A549 (cell line): ENCODE data around the gene RAI14. TPM values are rescaled to one million over a fixed set of nuclear protein-coding genes. Genes with fewer than 3 reads are reported as not detected.

Experiments
- ATAC-seq, 2 experiments: fragments of 200-7000 bp in 1 of 2; fragments of >200 bp in 1 of 2; cut with Nextera tagmentation in 1 of 2; cut with Tn5 transposase in 1 of 2; 3 replicates each; pipeline versions ENCODE4 v1.8.0 to v1.9.1; 2018 to 2020; ENCODE audit warnings: mild to moderate bottlenecking in 1 of 2, moderate library complexity in 1 of 2
- CTCF ChIA-PET: fragments of 300-600 bp; sonication (Branson Sonifier 250); formaldehyde crosslinking; extraction: SDS; loops from one replicate; lab custom pipeline; 2021; ENCODE audit warnings: antibody characterized with exemption, inconsistent platforms; lab: Yijun Ruan, JAX
- POLR2A ChIA-PET: fragments of 350-600 bp; formaldehyde crosslinking; extraction: SDS; loops from one replicate; lab custom pipeline; 2021; ENCODE audit warnings: antibody characterized with exemption, inconsistent platforms; lab: Yijun Ruan, JAX
- DNase-seq, 2 experiments: peaks; one replicate each; pipeline versions ENCODE4 v3.0.0 to v3.0.0-alpha.2; 2011 to 2016; ENCODE audit warnings: low read depth in 1 of 2, low spot score in 1 of 2
- FAIRE-seq: peaks from 2 replicates; lab custom pipeline; 2011; peaks lifted over from hg19 to GRCh38; lab: Jason Lieb, UNC
- H3K27ac ChIP-seq, 2 experiments: fragments of >200 bp; sonication (Bioruptor Twin); formaldehyde crosslinking; 3 replicates each; pipeline ENCODE4 v1.5.1; 2016 to 2017
- H3K4me1 ChIP-seq: fragments of >200 bp; sonication (Bioruptor Twin); formaldehyde crosslinking; 3 replicates; pipeline ENCODE4 v1.6.1; 2016
- H3K4me2 ChIP-seq: fragments of >200 bp; sonication (Bioruptor Twin); formaldehyde crosslinking; 3 replicates; pipeline ENCODE4 v1.6.1; 2016
- H3K4me3 ChIP-seq: fragments of >200 bp; sonication (Bioruptor Twin); formaldehyde crosslinking; 3 replicates; pipeline ENCODE4 v1.5.1; 2016
- H3K9me3 ChIP-seq: fragments of >200 bp; sonication (Bioruptor Twin); formaldehyde crosslinking; 3 replicates; pipeline ENCODE4 v1.6.1; 2016
- EHMT2 ChIP-seq: fragments of 200-600 bp; sonication (generic); IDR thresholded peaks from 2 replicates; pipeline ENCODE4 v1.6.1; 2016; ENCODE audit warnings: antibody characterized with exemption, low read depth, mild to moderate bottlenecking, moderate library complexity
- EP300 ChIP-seq, 2 experiments: fragments of >200 bp; sonication (Bioruptor Twin); formaldehyde crosslinking; IDR thresholded peaks; 2 replicates in 1 of 2; 3 replicates in 1 of 2; pipeline ENCODE4 v1.6.1; 2016 to 2017
- FOSL2 ChIP-seq, 2 experiments: fragments of 450-650 bp in 1 of 2; fragments of >200 bp in 1 of 2; sonication (Bioruptor Twin) in 1 of 2; formaldehyde crosslinking; IDR thresholded peaks; 2 replicates each; pipeline versions ENCODE4 v1.5.0 to v1.6.1; 2016 to 2020; ENCODE audit warnings: mild to moderate bottlenecking in 1 of 2, moderate library complexity in 1 of 2
- HDAC2 ChIP-seq: fragments of 200-600 bp; sonication (generic); IDR thresholded peaks from 2 replicates; pipeline ENCODE4 v1.6.1; 2016
- JUN ChIP-seq, 2 experiments: fragments of >200 bp; sonication (Bioruptor Twin); formaldehyde crosslinking; IDR thresholded peaks; 2 replicates in 1 of 2; 3 replicates in 1 of 2; pipeline ENCODE4 v1.6.1; 2016 to 2017
- JUNB ChIP-seq: fragments of >200 bp; sonication (Bioruptor Twin); formaldehyde crosslinking; IDR thresholded peaks from 2 replicates; pipeline ENCODE4 v1.6.1; 2016
- KDM1A ChIP-seq: fragments of 200-600 bp; sonication (generic); IDR thresholded peaks from 2 replicates; pipeline ENCODE4 v1.6.1; 2016; ENCODE audit warnings: low read depth, mild to moderate bottlenecking
- NFE2L2 ChIP-seq: fragments of 150-350 bp; conservative IDR thresholded peaks from 2 replicates; pipeline ENCODE4 v1.6.1; 2014; ENCODE audit warnings: low read length
- RAD21 ChIP-seq, 2 experiments: fragments of >200 bp in 1 of 2; sonication (Bioruptor Twin) in 1 of 2; formaldehyde crosslinking in 1 of 2; IDR thresholded peaks in 1 of 2; conservative IDR thresholded peaks in 1 of 2; 2 replicates in 1 of 2; 3 replicates in 1 of 2; pipeline ENCODE4 v1.6.1; 2012 to 2018; ENCODE audit warnings: inconsistent platforms in 1 of 2
- RCOR1 ChIP-seq: fragments of 150-350 bp; IDR thresholded peaks from 2 replicates; pipeline ENCODE4 v1.6.1; 2014; ENCODE audit warnings: antibody characterized with exemption, low read length, low read depth
- ZC3H11A ChIP-seq: fragments of 450-650 bp; IDR thresholded peaks from 2 replicates; pipeline ENCODE4 v1.6.1; 2014; ENCODE audit warnings: antibody characterized with exemption, mild to moderate bottlenecking
- ZFP36 ChIP-seq: fragments of 450-650 bp; IDR thresholded peaks from 2 replicates; pipeline ENCODE4 v1.6.1; 2014; ENCODE audit warnings: borderline replicate concordance; ENCODE audit not compliant: partially characterized antibody
- WGBS: methylation state at CpG from one replicate; pipeline ENCODE4 v1.1.6; 2017; ENCODE audit errors: missing lambda C conversion rate; 5-methylcytosine and 5-hydroxymethylcytosine counted together
- polyA plus RNA-seq, 4 experiments: library from polyadenylated mRNA; depleted of rRNA in 3 of 4; stranded (reverse); fragments of >200 nt; fragmentation: RNase III in 1 of 4; extraction: RNeasy Plus Mini Kit Qiagen cat#74134 plus additional on column Dnase treatment in 1 of 4; gene quantifications; 2 replicates in 3 of 4; 3 replicates in 1 of 4; pipeline ENCODE4 v1.2.3, GENCODE V29; 2011 to 2017
- TF ChIP-seq, protein P1 (sequence below): fragments of 200-600 bp; sonication (generic); IDR thresholded peaks from 2 replicates; pipeline ENCODE4 v1.6.1; 2016; ENCODE audit warnings: antibody characterized with exemption, mild to moderate bottlenecking, moderate library complexity
- TF ChIP-seq, protein P2 (sequence below): fragments of 150-350 bp; IDR thresholded peaks from 2 replicates; pipeline ENCODE4 v1.6.1; 2014; ENCODE audit warnings: low read depth, mild to moderate bottlenecking, low read length
- TF ChIP-seq, protein P3 (sequence below): fragments of >200 bp; sonication (Bioruptor Twin); formaldehyde crosslinking; IDR thresholded peaks from 3 replicates; pipeline ENCODE4 v1.5.1; 2016
- TF ChIP-seq, protein P4 (sequence below): fragments of 250-450 bp; sonication (Bioruptor Pico); IDR thresholded peaks from 2 replicates; pipeline ENCODE4 v1.5.0; 2021; ENCODE audit warnings: mild to moderate bottlenecking, moderate library complexity, borderline replicate concordance

Gene RAI14
- polyA plus RNA-seq, 2 of the 4 experiments (the other 2 are of a cell fraction), result 71.9 to 97.7 TPM

DNA sequence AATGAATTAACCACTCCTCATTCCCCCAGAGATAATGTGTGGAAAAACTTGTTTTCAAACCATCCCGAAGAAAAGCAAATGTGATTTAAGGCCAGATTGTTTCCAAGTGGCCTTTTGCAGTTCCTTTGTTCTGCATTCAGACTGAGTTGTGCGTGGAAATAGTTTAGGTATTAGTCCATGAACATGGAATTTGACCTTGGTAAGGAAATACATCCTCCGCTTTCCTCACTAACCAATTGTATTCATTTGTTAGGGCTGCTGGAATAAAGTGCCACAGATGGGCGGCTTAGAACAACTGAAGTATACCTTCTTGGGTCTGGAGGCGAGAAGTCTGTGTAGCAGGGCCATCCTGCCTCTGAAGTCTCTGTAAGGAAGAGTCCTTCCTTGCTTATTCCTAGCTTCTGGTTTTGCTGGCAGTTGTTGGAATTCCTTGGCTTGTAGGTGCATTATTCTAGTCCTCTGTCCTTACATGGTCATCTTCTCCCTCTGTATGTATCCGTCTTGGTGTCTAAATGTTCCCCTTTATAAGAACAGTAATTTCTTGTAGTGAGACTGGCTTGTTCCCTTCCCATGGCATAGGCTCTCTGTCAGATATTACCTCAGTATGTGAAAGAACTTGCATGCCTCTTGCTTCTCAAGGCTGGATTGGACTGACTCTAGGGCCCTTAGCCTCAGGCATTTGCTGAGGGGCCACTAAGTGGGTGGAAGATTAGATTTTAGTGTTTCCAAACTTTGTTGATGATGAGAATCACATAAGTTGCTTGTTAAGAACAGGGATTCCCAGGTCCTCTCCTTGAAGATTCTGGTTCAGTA lies 53.9 kb downstream of the RAI14 start (continued):
- TF ChIP-seq JUNB, result no peak

DNA sequence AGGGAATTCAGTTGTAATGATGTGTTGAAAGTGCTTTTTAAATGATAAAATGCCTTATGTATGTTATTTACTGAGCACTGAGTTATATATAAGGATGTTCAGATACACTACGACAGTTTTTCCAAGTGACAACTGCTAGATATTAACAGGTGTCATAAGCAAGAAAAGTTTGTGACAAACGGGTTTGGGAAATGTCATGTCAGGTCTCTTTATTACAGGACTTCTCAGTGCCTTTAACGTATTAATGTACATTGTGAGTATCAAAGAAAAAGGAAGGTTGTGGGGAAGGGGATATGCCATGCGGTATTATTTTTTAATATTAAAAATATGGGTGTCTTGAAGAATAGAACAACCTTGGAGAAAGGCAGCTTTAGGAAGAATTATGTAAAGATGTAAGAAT lies 56.4 kb downstream of the RAI14 start:
- POLR2A ChIA-PET, result no interaction called here
- ATAC-seq, result no peak

More for the DNA sequence above, 56.4 kb downstream of the RAI14 start:
- WGBS, result 90% methylated on average over 4 of the region's 4 CpGs
- Histone ChIP-seq H3K9me3 (no peaks in the 10 kb centered on the region), H3K4me2 (no peak overlapping the region), H3K4me3 (no peak overlapping the region), H3K4me1 (peaks cover 25% of the 10 kb centered on the region)
- DNase-seq (no peak), FAIRE-seq (no peak)
- CTCF ChIA-PET, result interaction anchor here (1.1 to 1.4 kb wide), 2 partner anchors 10 to 24 kb away, joined by 3 read pairs; no protein-coding TSS in a partner anchor
- TF ChIP-seq, protein P1, sequence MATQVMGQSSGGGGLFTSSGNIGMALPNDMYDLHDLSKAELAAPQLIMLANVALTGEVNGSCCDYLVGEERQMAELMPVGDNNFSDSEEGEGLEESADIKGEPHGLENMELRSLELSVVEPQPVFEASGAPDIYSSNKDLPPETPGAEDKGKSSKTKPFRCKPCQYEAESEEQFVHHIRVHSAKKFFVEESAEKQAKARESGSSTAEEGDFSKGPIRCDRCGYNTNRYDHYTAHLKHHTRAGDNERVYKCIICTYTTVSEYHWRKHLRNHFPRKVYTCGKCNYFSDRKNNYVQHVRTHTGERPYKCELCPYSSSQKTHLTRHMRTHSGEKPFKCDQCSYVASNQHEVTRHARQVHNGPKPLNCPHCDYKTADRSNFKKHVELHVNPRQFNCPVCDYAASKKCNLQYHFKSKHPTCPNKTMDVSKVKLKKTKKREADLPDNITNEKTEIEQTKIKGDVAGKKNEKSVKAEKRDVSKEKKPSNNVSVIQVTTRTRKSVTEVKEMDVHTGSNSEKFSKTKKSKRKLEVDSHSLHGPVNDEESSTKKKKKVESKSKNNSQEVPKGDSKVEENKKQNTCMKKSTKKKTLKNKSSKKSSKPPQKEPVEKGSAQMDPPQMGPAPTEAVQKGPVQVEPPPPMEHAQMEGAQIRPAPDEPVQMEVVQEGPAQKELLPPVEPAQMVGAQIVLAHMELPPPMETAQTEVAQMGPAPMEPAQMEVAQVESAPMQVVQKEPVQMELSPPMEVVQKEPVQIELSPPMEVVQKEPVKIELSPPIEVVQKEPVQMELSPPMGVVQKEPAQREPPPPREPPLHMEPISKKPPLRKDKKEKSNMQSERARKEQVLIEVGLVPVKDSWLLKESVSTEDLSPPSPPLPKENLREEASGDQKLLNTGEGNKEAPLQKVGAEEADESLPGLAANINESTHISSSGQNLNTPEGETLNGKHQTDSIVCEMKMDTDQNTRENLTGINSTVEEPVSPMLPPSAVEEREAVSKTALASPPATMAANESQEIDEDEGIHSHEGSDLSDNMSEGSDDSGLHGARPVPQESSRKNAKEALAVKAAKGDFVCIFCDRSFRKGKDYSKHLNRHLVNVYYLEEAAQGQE, result no peak
- TF ChIP-seq RCOR1 (no peak), FOSL2 (IDR thresholded peaks at IDR 0.05) (no peak), FOSL2 (CRISPR knock-in tag; IDR thresholded peaks at IDR 0.05) (no peak), RAD21 (conservative IDR thresholded peaks at IDR 0.05 in 1 of 2, IDR thresholded peaks at IDR 0.05 in 1 of 2) (no peak), JUN (IDR thresholded peaks at IDR 0.05) (no peak), HDAC2 (no peak), EP300 (IDR thresholded peaks at IDR 0.05) (no peak), NFE2L2 (no peak), ZC3H11A (no peak), ZFP36 (no peak), EHMT2 (no peak), KDM1A (no peak)
- TF ChIP-seq, protein P2, sequence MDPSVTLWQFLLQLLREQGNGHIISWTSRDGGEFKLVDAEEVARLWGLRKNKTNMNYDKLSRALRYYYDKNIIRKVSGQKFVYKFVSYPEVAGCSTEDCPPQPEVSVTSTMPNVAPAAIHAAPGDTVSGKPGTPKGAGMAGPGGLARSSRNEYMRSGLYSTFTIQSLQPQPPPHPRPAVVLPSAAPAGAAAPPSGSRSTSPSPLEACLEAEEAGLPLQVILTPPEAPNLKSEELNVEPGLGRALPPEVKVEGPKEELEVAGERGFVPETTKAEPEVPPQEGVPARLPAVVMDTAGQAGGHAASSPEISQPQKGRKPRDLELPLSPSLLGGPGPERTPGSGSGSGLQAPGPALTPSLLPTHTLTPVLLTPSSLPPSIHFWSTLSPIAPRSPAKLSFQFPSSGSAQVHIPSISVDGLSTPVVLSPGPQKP, result no peak
- TF ChIP-seq, protein P3, sequence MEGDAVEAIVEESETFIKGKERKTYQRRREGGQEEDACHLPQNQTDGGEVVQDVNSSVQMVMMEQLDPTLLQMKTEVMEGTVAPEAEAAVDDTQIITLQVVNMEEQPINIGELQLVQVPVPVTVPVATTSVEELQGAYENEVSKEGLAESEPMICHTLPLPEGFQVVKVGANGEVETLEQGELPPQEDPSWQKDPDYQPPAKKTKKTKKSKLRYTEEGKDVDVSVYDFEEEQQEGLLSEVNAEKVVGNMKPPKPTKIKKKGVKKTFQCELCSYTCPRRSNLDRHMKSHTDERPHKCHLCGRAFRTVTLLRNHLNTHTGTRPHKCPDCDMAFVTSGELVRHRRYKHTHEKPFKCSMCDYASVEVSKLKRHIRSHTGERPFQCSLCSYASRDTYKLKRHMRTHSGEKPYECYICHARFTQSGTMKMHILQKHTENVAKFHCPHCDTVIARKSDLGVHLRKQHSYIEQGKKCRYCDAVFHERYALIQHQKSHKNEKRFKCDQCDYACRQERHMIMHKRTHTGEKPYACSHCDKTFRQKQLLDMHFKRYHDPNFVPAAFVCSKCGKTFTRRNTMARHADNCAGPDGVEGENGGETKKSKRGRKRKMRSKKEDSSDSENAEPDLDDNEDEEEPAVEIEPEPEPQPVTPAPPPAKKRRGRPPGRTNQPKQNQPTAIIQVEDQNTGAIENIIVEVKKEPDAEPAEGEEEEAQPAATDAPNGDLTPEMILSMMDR, result no peak
- TF ChIP-seq, protein P4, sequence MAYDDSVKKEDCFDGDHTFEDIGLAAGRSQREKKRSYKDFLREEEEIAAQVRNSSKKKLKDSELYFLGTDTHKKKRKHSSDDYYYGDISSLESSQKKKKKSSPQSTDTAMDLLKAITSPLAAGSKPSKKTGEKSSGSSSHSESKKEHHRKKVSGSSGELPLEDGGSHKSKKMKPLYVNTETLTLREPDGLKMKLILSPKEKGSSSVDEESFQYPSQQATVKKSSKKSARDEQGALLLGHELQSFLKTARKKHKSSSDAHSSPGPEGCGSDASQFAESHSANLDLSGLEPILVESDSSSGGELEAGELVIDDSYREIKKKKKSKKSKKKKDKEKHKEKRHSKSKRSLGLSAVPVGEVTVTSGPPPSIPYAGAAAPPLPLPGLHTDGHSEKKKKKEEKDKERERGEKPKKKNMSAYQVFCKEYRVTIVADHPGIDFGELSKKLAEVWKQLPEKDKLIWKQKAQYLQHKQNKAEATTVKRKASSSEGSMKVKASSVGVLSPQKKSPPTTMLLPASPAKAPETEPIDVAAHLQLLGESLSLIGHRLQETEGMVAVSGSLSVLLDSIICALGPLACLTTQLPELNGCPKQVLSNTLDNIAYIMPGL, result no peak
- TF ChIP-seq, all 56 proteins: peak for 0
- no peak overlapping the region for H3K27ac ChIP-seq
